Colonic mucosa (tissue), 4 donors: ENCODE results near the gene DIP2C. TPM values are rescaled to one million over a fixed set of nuclear protein-coding genes. Genes with fewer than 3 reads are reported as not detected.
"Not testable (repeated sequence)": the region's sequence is repeated elsewhere in the genome, so short reads cannot be mapped to it uniquely, and the experiment has no call there.

Experiments
- DNase-seq: peaks from one replicate; pipeline ENCODE4 v3.0.0-alpha.2; 2020
- H3K27ac ChIP-seq: fragments of 200-600 bp; one replicate; pipeline ENCODE4 v1.8.0; 2021
- H3K27me3 ChIP-seq: fragments of 200-600 bp; one replicate; pipeline ENCODE4 v1.8.0; 2021
- H3K36me3 ChIP-seq: fragments of 200-600 bp; one replicate; pipeline ENCODE4 v1.8.0; 2021
- H3K4me1 ChIP-seq: fragments of 200-600 bp; one replicate; pipeline ENCODE4 v1.8.0; 2021; ENCODE audit warnings: mild to moderate bottlenecking
- H3K4me3 ChIP-seq: fragments of 200-600 bp; one replicate; pipeline ENCODE4 v1.8.0; 2021
- H3K9ac ChIP-seq, 2 donors: one replicate each; pipeline ENCODE4 v1.7.0; 2013; ENCODE audit warnings: control low read depth in 2 of 2, low read depth in 2 of 2, low read length in 2 of 2
- H3K9me3 ChIP-seq: fragments of 200-600 bp; one replicate; pipeline ENCODE4 v1.8.0; 2021
- CTCF ChIP-seq: fragments of 200-600 bp; IDR thresholded peaks from one replicate; pipeline ENCODE4 v1.8.0; 2022; ENCODE audit warnings: antibody characterized with exemption, mild to moderate bottlenecking
- intact Hi-C: fragments of 100-400 bp; cut with DNase I; formaldehyde crosslinking; loops from one replicate; pipeline ENCODE4 v1.14.1; 2022
- total RNA-seq, 2 donors: library from RNA; stranded (reverse); fragmentation: NEBNext Ultra II Directional in 1 of 2; extraction: Animal tissue kit (Norgen Biotek cat#: 25700) in 1 of 2; gene quantifications; one replicate each; pipeline ENCODE4 v1.2.1, GENCODE V29; 2021
- donor health status: healthy.
- donor health status: DM: no; HTN: no; CAD: no.
- donor health status: DM: no; HTN: no; CAD: no.

Gene DIP2C
- total RNA-seq, 2 donors from 2014 or later, result 7.6 to 11.2 TPM

- Histone ChIP-seq H3K4me1 (no peaks in the 10 kb centered on the region), H3K27me3 (no peaks in the 10 kb centered on the region), H3K36me3 (no peaks in the 10 kb centered on the region), H3K9ac (no peak overlapping the region), H3K27ac (no peak overlapping the region), H3K9me3 (no peaks in the 10 kb centered on the region), H3K4me3 (no peak overlapping the region)
- no peak for TF ChIP-seq CTCF
- intact Hi-C loops, result no loop called here
- DNase-seq, result no peak
Measured at GRCh38 chr10:349081-349480, 340.4 kb downstream of the DIP2C start.

- H3K4me3 ChIP-seq, result no peak overlapping the region
- no peaks in the 10 kb centered on the region for H3K9me3 ChIP-seq
- no peak overlapping the region for H3K27ac ChIP-seq
- DNase-seq, result no peak
- intact Hi-C loops, result no loop called here
- H3K4me1 ChIP-seq, result no peaks in the 10 kb centered on the region
- H3K27me3 ChIP-seq, result no peaks in the 10 kb centered on the region
- no peak for TF ChIP-seq CTCF
- H3K9ac ChIP-seq, result no peak overlapping the region
- H3K36me3 ChIP-seq, result no peaks in the 10 kb centered on the region
Measured at GRCh38 chr10:348456-348855, 341.0 kb downstream of the DIP2C start.

- DNase-seq, H3K36me3 ChIP-seq, H3K27ac ChIP-seq, H3K9me3 ChIP-seq, H3K27me3 ChIP-seq, H3K4me3 ChIP-seq, H3K4me1 ChIP-seq, H3K9ac ChIP-seq, intact Hi-C loops: not testable (repeated sequence)
Measured at GRCh38 chr10:347774-348173, 341.7 kb downstream of the DIP2C start.

GRCh38 chr10:347190-347589 lies 342.3 kb downstream of the DIP2C start:
- H3K4me1 ChIP-seq, DNase-seq, H3K36me3 ChIP-seq, H3K27ac ChIP-seq, H3K4me3 ChIP-seq, H3K27me3 ChIP-seq, H3K9me3 ChIP-seq, H3K9ac ChIP-seq, intact Hi-C loops: not testable (repeated sequence)

GRCh38 chr10:344582-345200 lies 344.8 kb downstream of the DIP2C start:
- Histone ChIP-seq H3K4me3 (no peak overlapping the region), H3K27ac (no peak overlapping the region), H3K27me3 (no peaks in the 10 kb centered on the region), H3K9me3 (no peaks in the 10 kb centered on the region), H3K9ac (no peak overlapping the region), H3K4me1 (no peaks in the 10 kb centered on the region), H3K36me3 (no peaks in the 10 kb centered on the region)
- intact Hi-C loops, result no loop called here
- no peak for DNase-seq
- TF ChIP-seq CTCF, result no peak

- H3K9ac ChIP-seq, result no peak overlapping the region
- no peaks in the 10 kb centered on the region for H3K4me1 ChIP-seq
- H3K9me3 ChIP-seq, result no peaks in the 10 kb centered on the region
- TF ChIP-seq CTCF, result no peak
- no peak for DNase-seq
- H3K4me3 ChIP-seq, result no peak overlapping the region
- H3K36me3 ChIP-seq, result no peaks in the 10 kb centered on the region
- no peak overlapping the region for H3K27ac ChIP-seq
- intact Hi-C loops, result no loop called here
- H3K27me3 ChIP-seq, result no peaks in the 10 kb centered on the region
Measured at GRCh38 chr10:343231-344220, 345.9 kb downstream of the DIP2C start.
